ENCODE measurements around the gene ADGRL4.

ADGRL4 gene

GRCh38 chr1:78894811-78895210 is 111.7 kb downstream of the ADGRL4 start (continued):
- TF ChIP-seq PRDM2 (tag by site-specific recombination; IDR thresholded peaks at IDR 0.05; ENCODE audit: borderline replicate concordance): no peak
- no peak for TF ChIP-seq PRDM4 (tag by site-specific recombination; IDR thresholded peaks at IDR 0.05)
- no peak for TF ChIP-seq ZNF792 (tag by site-specific recombination; IDR thresholded peaks at IDR 0.05)

- Histone ChIP-seq H3K9me3 (ENCODE audit: control insufficient read depth, insufficient read depth, low read depth, low read length) (no peaks in the 10 kb centered on the region), H3K27ac (ENCODE audit: extremely low read depth, low read depth, low read length) (no peak overlapping the region), H3K36me3 (ENCODE audit: control insufficient read depth in 2 of 2, insufficient read depth in 1 of 2, low read length in 2 of 2) (no peaks in the 10 kb centered on the region), H3K4me3 (ENCODE audit: low read depth, low read length) (no peak overlapping the region), H3K4me1 (ENCODE audit: control insufficient read depth, insufficient read depth, low read length) (no peaks in the 10 kb centered on the region)
- TF ChIP-seq ZNF707 (tag by site-specific recombination; IDR thresholded peaks at IDR 0.05): no peak
- no peak for TF ChIP-seq ZNF138 (tag by site-specific recombination; IDR thresholded peaks at IDR 0.05; ENCODE audit: borderline replicate concordance)
- TF ChIP-seq ZNF623 (tag by site-specific recombination; IDR thresholded peaks at IDR 0.05): no peak
- TF ChIP-seq REPIN1 (tag by site-specific recombination; IDR thresholded peaks at IDR 0.05; ENCODE audit: low read depth): no peak
- no peak for TF ChIP-seq KLF16 (tag by site-specific recombination; IDR thresholded peaks at IDR 0.05)
- TF ChIP-seq ZNF280D (tag by site-specific recombination; IDR thresholded peaks at IDR 0.05): no peak
- no peak for TF ChIP-seq ZNF530 (tag by site-specific recombination; IDR thresholded peaks at IDR 0.05; ENCODE audit: low read depth)
- TF ChIP-seq ZNF26 (tag by site-specific recombination; IDR thresholded peaks at IDR 0.05): no peak
- TF ChIP-seq BCL6B (tag by site-specific recombination; IDR thresholded peaks at IDR 0.05): no peak
- ChIA-PET POLR2A (no interaction called here), CTCF (no interaction called here)
These were observed 114.2 kb downstream of the ADGRL4 start for GRCh38 chr1:78892260-78892840.
